GM21737 (cell line): Measurements from ENCODE around the gene NUDT14.

Experiments
- ATAC-seq: cut with Tn5 transposase; IDR thresholded peaks from one replicate; pipeline ENCODE4 v1.9.1; 2021; ENCODE audit warnings: mild to moderate bottlenecking, moderate library complexity; ENCODE audit not compliant: unreplicated experiment

The NUDT14 gene

DNA sequence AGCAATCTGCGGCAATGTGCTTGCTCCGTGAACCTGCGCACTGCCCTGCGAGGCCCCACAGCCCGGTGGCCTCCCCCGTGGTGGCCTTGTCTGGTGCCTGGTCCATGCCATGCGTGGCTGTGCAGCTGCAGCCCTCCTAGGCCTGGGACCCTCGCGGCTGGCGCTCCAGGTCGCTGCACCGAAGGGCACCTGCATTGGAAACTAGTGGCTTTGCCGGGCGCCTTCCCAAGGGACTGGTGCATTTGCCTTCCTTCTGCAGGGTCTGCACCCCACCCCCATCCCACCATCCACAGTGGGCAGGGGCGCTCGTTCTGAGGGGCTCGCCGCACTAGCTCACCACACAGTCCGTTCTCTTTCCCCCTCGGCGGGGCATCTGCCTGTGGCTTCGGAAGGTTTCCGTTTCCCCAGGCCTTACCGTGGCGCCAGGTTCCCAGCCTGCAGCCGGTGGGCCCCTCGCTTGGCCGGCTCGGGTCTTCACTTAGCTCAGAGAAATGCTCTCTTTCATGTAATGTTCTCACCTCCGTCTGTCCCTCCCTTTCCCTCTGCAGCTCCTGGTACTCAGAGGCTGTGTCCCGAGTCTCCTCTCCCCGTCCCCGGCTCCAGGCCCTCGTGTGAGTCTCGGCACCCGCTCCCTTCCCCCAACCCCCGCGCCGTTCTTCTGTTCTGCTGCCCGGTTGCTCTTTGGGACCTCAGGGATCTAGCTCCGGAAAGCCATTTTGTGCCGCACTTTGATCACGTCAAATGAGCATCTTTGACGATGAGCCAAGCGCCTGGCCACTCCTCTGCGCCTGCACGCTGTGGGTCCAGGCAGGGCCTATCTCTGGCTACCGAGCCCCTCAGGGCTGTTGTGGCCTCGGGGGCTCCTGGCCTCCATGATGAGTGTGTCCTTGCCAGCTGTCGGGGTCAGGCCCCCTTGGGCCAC lies 44.5 kb downstream of the NUDT14 start:
- ATAC-seq: no peak

DNA sequence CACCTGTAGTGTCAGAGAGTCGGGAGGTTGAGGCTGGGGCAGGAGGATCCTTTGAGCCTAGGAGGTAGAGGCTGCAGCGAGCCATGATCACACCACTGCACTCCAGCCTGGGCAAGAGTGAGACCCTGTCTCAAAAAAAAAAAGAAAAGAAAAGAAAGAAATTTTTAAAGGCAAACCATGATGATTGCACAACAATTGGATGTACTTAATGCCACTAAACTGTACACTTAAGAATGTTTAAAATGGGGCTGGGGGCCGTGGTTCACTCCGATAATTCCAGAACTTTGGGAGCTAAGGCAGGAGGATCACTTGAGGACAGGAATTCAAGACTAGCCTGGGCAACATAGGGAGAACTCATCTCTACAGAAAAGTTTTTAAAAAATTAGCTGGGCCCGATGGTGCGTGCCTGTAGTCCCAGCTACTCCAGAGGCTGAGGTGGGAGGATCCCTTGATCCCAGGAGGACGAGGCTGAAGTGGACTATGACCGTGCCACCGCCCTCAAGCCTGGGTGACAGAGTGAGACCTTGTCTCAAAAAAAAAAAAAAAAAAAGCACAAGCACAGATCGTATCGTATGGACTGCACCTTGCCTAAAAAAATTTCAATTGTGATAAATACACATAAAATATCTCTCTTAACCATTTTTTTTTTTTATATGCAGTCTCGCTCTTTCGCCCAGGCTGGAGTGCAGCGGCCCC lies 45.3 kb downstream of the NUDT14 start:
- ATAC-seq: no peak

DNA sequence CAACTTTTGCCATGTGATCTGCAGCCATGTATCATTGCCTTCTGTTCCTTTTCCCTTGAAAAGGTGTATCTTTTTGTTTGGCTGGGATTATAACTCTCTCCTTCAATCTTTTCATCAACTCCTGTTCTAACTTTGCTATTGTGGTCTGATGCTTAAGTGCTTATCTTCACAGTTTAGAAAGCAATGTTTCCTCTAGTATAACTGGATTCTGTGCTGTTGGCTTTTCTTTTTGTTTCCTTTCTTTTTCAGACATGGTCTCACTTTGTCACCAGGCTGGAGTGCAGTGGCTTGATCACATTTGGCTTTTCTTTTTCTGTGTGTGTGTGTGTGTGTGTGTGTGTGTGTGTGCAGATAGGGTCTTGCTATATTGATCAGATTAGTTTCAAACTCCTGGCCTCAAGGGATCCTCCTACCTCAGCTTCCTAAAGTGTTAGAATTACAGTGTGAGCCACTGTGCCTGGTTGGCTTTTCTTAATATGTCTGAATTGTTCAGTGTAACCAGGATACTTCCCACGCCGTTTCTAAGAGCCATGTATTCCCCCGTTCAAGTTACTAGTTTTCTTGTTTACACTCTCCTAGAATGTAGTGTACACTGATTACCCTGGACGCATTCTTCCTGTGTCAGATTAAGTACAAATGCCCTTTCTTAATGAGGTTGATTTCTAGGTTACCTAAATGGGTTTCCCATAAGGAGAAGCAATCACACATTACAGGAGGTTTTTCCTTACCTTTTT lies 48.0 kb downstream of the NUDT14 start:
- ATAC-seq: no peak

DNA sequence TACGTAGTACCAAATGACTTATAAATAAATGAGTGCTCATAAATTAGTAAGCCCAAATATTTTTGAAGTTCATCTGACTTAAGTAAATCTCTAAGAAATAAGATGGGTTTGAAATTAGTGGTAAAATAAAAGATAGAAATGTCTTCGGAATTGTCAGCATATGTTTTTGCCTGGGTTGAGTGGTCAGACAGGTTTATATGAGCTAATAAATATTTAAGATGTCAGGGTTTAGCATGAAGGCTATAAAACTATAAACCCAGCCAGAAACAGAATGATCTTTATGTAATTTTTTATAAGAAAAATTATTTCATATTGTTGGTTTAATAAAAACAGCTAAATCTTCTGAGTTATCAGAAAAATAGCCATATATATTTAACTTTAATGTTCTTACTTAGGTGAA lies 49.9 kb downstream of the NUDT14 start:
- no peak for ATAC-seq

DNA sequence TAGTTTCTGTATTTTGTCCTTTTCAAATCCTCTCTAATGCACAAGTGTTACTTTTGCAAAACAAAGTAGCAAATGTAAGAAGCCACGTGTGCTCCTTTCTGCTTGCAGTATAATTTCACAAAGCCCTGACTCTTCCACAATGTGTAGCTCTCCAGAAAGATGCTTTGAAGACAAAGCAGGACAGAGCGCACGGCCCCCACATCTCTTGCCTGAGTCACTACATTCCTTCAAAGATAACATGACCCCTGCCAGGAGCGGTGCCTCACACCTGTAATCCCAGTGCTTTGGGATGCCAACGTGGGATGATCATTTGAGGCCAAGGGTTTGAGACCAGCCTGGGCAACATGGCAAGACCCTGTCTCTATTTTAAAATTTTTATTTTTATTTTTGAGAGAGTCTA lies 53.1 kb downstream of the NUDT14 start:
- ATAC-seq: no peak

DNA sequence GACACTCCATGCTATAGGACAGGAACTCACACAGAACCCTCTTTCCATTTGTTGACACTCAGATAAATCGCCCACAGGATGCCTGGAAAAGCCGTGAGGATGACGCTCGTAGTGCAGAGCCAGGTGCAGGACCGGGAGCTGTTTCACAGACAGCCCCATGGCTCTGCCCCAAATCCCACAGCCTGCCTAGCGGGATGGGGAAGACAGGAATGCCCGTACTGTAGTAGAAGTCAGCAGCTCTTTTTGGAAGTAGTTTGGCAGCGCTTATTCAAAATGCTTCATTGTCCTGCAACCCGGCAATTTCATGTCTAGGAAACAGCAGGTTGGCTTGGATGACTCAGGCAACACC lies 54.2 kb downstream of the NUDT14 start:
- no peak for ATAC-seq

DNA sequence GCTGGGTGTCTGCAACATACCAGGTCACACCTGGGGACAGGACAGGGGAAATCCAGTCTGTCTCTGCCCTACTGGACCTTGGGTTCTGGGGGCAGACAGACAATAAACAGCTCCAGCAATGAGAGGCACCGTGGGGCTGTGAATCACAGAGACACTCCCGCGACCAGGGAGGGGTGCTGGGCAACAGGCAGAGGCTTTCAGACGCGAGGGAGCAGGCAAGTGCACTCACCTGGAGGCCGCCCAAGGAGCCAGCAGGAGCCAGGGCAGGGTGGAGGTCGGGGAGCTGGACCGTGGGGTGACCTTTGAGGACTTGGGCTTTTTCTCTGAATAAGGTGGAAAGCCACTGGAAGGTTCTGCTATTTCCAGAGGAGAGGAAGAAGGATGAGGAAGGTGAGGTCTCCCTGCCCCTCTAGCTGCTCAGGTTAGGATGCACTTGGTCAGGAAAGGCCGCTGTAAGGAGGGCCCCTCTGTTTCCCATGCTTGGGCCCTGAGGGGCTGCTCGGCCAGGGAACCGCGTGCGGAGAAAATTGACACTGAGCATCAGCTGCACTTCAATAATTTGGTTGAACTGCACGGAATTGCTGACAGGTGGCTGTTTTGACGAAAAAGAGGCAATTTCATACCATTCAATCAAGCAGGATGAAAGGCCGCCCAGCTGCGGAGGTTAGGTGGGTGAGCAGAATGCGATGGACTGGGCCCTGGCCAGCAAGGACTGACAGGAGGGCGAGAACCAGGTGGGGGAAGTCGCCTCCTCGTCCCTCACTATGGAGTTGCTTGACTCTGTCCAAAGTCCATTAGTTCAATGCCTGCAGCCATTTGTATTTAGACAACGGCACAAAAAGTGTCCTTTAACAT lies 54.8 kb downstream of the NUDT14 start:
- no peak for ATAC-seq

DNA sequence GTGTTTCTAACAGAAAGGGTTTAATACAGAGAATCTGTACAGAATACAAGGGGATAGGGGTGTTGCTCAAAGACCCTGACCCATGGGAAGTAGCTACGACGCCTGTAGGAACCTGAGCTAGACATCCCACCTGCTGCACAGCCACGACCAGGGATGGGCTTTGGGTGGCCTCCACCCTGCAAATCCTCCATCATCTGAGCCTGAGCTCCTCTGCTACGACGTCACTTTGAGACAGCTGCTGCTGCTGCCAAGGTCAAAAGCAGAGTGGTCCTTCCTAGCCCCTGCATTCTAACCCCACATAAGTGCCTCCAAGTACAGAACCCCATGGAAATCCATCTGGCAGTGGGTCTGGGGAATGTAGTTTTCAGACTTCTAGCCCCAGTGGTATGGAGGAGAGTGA lies 56.3 kb downstream of the NUDT14 start:
- no peak for ATAC-seq

DNA sequence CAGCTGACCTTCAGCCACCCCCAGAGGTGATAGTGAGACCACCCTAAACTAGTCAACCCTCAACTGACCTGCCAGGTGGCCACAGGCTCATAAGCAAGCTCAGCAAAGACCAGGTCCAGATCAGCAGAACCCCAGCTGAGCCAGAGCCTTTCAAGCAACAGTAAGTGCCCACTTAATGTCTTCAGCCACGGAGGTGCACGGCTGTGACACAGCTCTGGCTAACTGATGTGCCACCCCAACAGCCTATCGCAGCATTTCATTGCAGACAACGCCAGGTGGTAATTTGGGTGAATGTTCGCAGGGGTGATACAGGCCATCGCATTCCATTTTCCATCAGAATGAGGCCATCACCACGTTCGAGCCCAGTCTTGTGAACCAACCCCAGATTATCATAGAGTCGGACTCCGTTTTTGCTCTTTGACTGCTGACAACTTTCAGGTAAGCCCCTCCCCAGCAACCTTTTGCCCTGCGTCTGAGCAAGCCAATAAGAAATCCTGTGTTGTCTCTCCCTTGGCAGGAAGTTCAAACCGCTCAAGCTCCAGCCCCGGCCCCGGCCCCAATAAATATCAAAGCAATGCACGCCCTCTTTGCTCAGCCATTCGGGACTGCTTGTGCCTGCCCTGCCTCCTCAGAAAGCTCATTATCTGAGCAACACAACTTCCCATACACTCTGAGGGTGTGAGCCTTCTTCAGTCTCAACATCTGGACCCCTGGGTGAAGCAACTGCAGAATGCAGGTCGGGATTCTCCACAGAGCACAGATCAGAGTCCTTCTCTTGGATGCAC lies 56.9 kb downstream of the NUDT14 start:
- ATAC-seq: no peak

DNA sequence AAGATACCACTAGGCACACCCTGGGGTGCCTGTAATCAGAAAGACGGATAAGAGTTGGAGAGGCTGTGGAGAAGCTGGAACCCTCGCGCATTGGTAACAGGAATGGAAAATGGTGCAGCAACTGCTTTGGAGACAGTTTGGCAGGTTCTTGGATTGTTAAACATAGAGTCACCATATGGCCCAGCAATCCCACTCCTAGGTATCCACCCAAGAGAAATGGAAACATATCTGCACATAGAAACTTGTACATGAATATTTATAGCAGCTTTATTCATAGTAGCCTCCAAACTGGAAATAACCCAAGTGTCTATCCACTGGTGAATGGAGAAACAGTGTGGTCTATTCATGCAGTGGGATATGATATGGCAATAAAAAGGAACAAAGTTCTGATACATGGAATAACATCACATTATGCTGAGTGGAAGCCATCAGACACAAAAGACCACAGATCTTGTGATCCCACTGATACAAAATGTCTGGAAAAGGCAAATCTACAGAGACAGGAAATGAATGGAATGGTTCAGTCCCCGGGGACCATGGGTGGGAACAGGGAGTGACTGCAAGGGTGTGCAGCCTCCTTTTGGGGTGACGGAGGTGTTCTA lies 57.9 kb downstream of the NUDT14 start:
- ATAC-seq: no peak
